ENCODE results near the gene FBRSL1.

DNA sequence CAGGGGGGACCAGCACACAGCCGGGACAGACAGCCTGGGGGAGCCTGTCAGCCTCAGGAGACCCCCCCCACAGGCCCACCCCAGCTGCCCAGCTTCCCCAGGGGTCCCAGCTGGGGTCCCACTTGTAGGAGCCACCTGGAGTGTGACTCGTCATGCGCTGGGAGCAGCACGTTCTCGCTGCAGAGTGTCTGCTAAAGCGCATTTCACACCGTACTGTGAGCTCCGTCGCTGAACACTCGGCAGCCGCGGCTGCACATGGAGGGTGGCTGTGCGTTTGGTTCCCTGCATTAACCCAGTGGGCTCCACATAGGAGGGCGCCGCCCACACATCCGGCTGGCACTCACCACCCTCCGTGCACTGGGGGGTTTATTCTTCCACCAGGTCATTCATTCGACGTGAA, 56.7 kb downstream of the FBRSL1 start:
- TF ChIP-seq, protein P1, sequence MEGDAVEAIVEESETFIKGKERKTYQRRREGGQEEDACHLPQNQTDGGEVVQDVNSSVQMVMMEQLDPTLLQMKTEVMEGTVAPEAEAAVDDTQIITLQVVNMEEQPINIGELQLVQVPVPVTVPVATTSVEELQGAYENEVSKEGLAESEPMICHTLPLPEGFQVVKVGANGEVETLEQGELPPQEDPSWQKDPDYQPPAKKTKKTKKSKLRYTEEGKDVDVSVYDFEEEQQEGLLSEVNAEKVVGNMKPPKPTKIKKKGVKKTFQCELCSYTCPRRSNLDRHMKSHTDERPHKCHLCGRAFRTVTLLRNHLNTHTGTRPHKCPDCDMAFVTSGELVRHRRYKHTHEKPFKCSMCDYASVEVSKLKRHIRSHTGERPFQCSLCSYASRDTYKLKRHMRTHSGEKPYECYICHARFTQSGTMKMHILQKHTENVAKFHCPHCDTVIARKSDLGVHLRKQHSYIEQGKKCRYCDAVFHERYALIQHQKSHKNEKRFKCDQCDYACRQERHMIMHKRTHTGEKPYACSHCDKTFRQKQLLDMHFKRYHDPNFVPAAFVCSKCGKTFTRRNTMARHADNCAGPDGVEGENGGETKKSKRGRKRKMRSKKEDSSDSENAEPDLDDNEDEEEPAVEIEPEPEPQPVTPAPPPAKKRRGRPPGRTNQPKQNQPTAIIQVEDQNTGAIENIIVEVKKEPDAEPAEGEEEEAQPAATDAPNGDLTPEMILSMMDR (IDR thresholded peaks at IDR 0.05 in 8 of 11, conservative IDR thresholded peaks at IDR 0.05 in 3 of 11), result no peak
- no peak for TF ChIP-seq POLR2A (IDR thresholded peaks at IDR 0.05)
- no peak for TF ChIP-seq POLR2AphosphoS5 (IDR thresholded peaks at IDR 0.05)
